KOPT-K1 (cell line): ENCODE data around the gene SIAE.

ENCODE experiments used
- H3K27ac ChIP-seq: fragments of 200-600 bp; sonication (generic); 2 replicates; pipeline ENCODE4 v1.5.1; 2016; ENCODE audit warnings: antibody characterized with exemption, mild to moderate bottlenecking, low read depth, low read length; ENCODE audit not compliant: poor library complexity, severe bottlenecking
- H3K36me3 ChIP-seq: fragments of 200-600 bp; sonication (generic); 2 replicates; pipeline ENCODE4 v1.5.1; 2017; ENCODE audit warnings: antibody characterized with exemption, mild to moderate bottlenecking, low read length, moderate library complexity; ENCODE audit not compliant: insufficient read depth
- H3K9me3 ChIP-seq: fragments of 200-600 bp; sonication (generic); 2 replicates; pipeline ENCODE4 v1.5.1; 2017; ENCODE audit warnings: antibody characterized with exemption, low read length, mild to moderate bottlenecking; ENCODE audit not compliant: insufficient read depth, poor library complexity, severe bottlenecking

SIAE gene

GRCh38 chr11:124586238-124586860, 87.2 kb downstream of the SIAE start:
- no peaks in the 10 kb centered on the region for H3K36me3 ChIP-seq
- no peak overlapping the region for H3K27ac ChIP-seq
- no peaks in the 10 kb centered on the region for H3K9me3 ChIP-seq

GRCh38 chr11:124584681-124585372, 88.7 kb downstream of the SIAE start:
- Histone ChIP-seq H3K36me3 (no peaks in the 10 kb centered on the region), H3K27ac (no peak overlapping the region), H3K9me3 (no peaks in the 10 kb centered on the region)

GRCh38 chr11:124583781-124584180, 89.8 kb downstream of the SIAE start:
- Histone ChIP-seq H3K27ac (no peak overlapping the region), H3K36me3 (no peaks in the 10 kb centered on the region)

More at GRCh38 chr11:124583781-124584180, 89.8 kb downstream of the SIAE start:
- H3K9me3 ChIP-seq: no peaks in the 10 kb centered on the region
